Gastrocnemius medialis (tissue), 4 donors: ENCODE data around the gene ANKMY1. TPM values are rescaled to one million over a fixed set of nuclear protein-coding genes. Genes with fewer than 3 reads are reported as not detected.

Source experiments
- ATAC-seq, 2 donors: fragments of 150-250 bp; one replicate each; pipeline ENCODE4 v1.9.1; 2016
- DNase-seq, 2 donors: peaks; one replicate each; pipeline ENCODE4 v3.0.0-alpha.2; 2019
- H3K27ac ChIP-seq, 4 donors: fragments of 200-600 bp; sonication (generic); 1 replicate in 1 of 4; 2 replicates in 3 of 4; pipeline ENCODE4 v1.5.1; 2016 to 2018; ENCODE audit warnings: mild to moderate bottlenecking in 2 of 4, moderate library complexity in 1 of 4
- H3K27me3 ChIP-seq, 3 donors: fragments of 200-600 bp; sonication (generic) in 2 of 3; 1 replicate in 1 of 3; 2 replicates in 2 of 3; pipeline versions ENCODE4 v1.5.1 to v1.6.0; 2016 to 2019; ENCODE audit warnings: mild to moderate bottlenecking in 1 of 3, moderate library complexity in 1 of 3
- H3K36me3 ChIP-seq, 2 donors: fragments of 200-600 bp; sonication (generic) in 1 of 2; one replicate each; pipeline ENCODE4 v1.5.1; 2017 to 2018
- H3K4me1 ChIP-seq, 2 donors: fragments of 200-600 bp; sonication (generic) in 1 of 2; one replicate each; pipeline ENCODE4 v1.5.1; 2016 to 2017; ENCODE audit warnings: mild to moderate bottlenecking in 2 of 2
- H3K4me3 ChIP-seq, 4 donors: fragments of 200-600 bp; sonication (generic) in 3 of 4; 1 replicate in 1 of 4; 2 replicates in 3 of 4; pipeline ENCODE4 v1.5.1; 2016 to 2019; ENCODE audit warnings: mild to moderate bottlenecking in 2 of 4
- H3K9me3 ChIP-seq, 3 donors: fragments of 200-600 bp; sonication (generic) in 2 of 3; 1 replicate in 1 of 3; 2 replicates in 2 of 3; pipeline ENCODE4 v1.5.1; 2016 to 2019
- POLR2A ChIP-seq, 2 donors: fragments of 450-650 bp; IDR thresholded peaks; one replicate each; pipeline ENCODE4 v1.6.1; 2017; ENCODE audit warnings: antibody characterized with exemption in 2 of 2, mild to moderate bottlenecking in 2 of 2, moderate library complexity in 2 of 2
- in situ Hi-C, 4 donors: fragments of 200-750 bp; cut with MboI; loops; one replicate each; pipeline versions ENCODE4 v1.15.0 to v1.8.0; 2017; ENCODE audit warnings: low sequenced_read_pairs in 4 of 4
- intact Hi-C: fragments of 100-400 bp; cut with DNase I; formaldehyde crosslinking; loops from one replicate; pipeline ENCODE4 v1.15.1; 2023; ENCODE audit warnings: low total_unique reads
- total RNA-seq, 4 donors: library from RNA; depleted of rRNA; stranded (reverse); fragments of >200 nt; gene quantifications; one replicate each; pipeline versions ENCODE4 v1.1.0 to v1.2.3, GENCODE V29; 2016
- TF ChIP-seq, protein P1 (sequence below), 5 experiments: fragments of 450-650 bp in 3 of 5; fragments of 200-600 bp in 2 of 5; sonication (generic) in 2 of 5; IDR thresholded peaks in 4 of 5; conservative IDR thresholded peaks in 1 of 5; 1 replicate in 4 of 5; 2 replicates in 1 of 5; pipeline ENCODE4 v1.5.1; 2016 to 2019; ENCODE audit warnings: antibody characterized with exemption in 5 of 5, mild to moderate bottlenecking in 3 of 5, moderate library complexity in 3 of 5

Gene ANKMY1
- total RNA-seq, 4 donors from 2014 or later = 3.3 to 9.0 (median 5.6) TPM

DNA sequence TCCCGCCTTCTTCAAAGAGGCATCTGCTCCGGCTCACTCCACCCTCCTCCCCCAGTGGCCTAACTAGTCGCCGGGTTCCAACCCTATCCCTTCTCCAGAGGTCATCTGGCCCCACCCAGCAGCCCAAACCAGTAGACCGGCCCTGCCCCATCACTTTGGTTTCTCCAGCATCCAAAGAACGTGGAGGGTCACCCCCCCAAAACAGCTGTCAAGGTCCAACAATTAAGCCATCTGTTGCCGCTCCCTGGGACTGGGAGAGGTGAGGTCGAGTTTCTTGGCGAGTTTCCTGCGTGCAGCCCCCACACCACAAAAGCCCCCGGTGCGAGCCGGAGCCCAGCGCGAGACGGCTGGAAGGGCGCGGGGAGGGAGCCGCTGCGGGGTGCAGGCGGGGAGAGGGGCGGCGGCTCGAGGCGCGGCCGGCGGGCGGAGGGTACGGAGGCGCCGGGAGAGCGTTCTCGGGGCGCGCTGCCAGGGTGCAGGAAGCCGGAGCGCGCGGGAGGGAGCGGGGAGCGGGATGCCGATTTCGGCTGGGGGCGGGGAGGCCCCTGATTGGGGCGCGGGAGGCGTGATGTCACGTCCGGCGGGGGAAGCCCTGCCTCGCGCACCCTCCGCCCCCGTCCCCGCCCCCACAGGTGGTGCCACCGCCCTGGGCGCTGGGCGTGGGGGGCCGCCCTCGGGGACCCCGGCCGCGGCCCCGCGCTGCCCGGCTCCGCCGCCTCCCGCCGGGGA, 122.9 kb downstream of the ANKMY1 start:
- DNase-seq (peak; percentile 91), ATAC-seq (peak; percentile 52 to 64)
- Histone ChIP-seq H3K9me3 (no peaks in the 10 kb centered on the region), H3K27me3 (no peaks in the 10 kb centered on the region), H3K4me3 (peak overlapping the region; percentile 46 to 77 (median 59)), H3K36me3 (no peaks in the 10 kb centered on the region), H3K4me1 (peaks cover 35 to 39% of the 10 kb centered on the region in 2 donors), H3K27ac (peak overlapping the region; percentile 84 to 97 (median 93))
- in situ Hi-C loops = loop anchor here in 3 of 4 donors (5.0 to 25.0 kb wide), 3 partner anchors 198 to 208 kb away; no protein-coding TSS in a partner anchor
- intact Hi-C loops = loop anchor here (2.0 to 10.0 kb wide), 5 partner anchors 48 to 300 kb away; partner anchors contain the start of gene COPS9
- TF ChIP-seq, protein P1, sequence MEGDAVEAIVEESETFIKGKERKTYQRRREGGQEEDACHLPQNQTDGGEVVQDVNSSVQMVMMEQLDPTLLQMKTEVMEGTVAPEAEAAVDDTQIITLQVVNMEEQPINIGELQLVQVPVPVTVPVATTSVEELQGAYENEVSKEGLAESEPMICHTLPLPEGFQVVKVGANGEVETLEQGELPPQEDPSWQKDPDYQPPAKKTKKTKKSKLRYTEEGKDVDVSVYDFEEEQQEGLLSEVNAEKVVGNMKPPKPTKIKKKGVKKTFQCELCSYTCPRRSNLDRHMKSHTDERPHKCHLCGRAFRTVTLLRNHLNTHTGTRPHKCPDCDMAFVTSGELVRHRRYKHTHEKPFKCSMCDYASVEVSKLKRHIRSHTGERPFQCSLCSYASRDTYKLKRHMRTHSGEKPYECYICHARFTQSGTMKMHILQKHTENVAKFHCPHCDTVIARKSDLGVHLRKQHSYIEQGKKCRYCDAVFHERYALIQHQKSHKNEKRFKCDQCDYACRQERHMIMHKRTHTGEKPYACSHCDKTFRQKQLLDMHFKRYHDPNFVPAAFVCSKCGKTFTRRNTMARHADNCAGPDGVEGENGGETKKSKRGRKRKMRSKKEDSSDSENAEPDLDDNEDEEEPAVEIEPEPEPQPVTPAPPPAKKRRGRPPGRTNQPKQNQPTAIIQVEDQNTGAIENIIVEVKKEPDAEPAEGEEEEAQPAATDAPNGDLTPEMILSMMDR (IDR thresholded peaks at IDR 0.05 in 4 of 5, conservative IDR thresholded peaks at IDR 0.05 in 1 of 5) = no peak
- no peak for TF ChIP-seq POLR2A (IDR thresholded peaks at IDR 0.05)

DNA sequence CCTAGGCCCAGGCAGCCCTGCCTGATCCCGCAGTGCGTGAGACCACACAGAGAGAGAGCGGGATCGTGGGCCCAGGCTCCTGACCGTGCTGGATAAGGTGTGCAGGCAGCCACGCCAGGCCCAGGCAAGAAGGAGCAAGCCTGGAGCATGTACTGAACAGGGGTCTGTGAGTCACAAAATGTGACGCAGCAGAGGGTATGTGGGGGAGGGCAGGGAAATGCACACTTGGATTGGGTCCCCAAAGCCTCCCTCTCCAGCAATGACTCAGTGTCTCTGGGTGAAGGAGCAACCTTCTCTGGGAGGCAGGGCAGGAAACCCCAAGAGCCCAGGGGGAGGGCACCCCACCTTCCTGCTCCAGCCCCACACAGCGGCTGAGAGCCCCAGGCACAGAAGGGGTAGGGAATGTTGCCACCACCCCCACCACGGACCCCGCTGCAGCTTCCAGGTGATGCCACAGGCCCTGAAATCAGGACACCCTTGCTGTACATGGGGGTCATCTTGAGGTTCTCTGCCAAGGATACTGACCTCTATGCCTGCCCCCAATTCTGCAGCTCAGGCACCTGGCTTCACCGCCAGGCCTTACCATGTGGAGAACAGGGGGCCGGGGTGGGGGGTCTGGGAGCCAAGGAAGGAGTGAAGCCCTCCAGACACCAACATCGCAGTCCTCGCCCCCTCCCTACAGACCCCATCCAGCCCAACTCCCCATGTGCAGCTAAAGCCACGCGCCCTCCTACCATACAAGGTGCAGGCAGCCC, 123.6 kb downstream of the ANKMY1 start:
- in situ Hi-C loops = loop anchor here in 1 of 4 donors (25.0 kb wide), 1 partner anchor 197 kb away; no protein-coding TSS in a partner anchor
- Histone ChIP-seq H3K4me1 (peaks cover 31 to 33% of the 10 kb centered on the region in 2 donors), H3K9me3 (no peaks in the 10 kb centered on the region), H3K36me3 (no peaks in the 10 kb centered on the region), H3K27ac (peak overlapping the region; percentile 84 to 97 (median 93)), H3K27me3 (no peaks in the 10 kb centered on the region), H3K4me3 (peak overlapping the region in 2 of 4 donors; percentile 62 to 77)
- ATAC-seq (no peak), DNase-seq (peak in 1 of 2 donors; percentile 22)
- intact Hi-C loops = loop anchor here (2.0 to 10.0 kb wide), 2 partner anchors 85 to 299 kb away; partner anchors contain the start of gene COPS9
- TF ChIP-seq, protein P1 (IDR thresholded peaks at IDR 0.05 in 4 of 5, conservative IDR thresholded peaks at IDR 0.05 in 1 of 5) = no peak
- no peak for TF ChIP-seq POLR2A (IDR thresholded peaks at IDR 0.05)

DNA sequence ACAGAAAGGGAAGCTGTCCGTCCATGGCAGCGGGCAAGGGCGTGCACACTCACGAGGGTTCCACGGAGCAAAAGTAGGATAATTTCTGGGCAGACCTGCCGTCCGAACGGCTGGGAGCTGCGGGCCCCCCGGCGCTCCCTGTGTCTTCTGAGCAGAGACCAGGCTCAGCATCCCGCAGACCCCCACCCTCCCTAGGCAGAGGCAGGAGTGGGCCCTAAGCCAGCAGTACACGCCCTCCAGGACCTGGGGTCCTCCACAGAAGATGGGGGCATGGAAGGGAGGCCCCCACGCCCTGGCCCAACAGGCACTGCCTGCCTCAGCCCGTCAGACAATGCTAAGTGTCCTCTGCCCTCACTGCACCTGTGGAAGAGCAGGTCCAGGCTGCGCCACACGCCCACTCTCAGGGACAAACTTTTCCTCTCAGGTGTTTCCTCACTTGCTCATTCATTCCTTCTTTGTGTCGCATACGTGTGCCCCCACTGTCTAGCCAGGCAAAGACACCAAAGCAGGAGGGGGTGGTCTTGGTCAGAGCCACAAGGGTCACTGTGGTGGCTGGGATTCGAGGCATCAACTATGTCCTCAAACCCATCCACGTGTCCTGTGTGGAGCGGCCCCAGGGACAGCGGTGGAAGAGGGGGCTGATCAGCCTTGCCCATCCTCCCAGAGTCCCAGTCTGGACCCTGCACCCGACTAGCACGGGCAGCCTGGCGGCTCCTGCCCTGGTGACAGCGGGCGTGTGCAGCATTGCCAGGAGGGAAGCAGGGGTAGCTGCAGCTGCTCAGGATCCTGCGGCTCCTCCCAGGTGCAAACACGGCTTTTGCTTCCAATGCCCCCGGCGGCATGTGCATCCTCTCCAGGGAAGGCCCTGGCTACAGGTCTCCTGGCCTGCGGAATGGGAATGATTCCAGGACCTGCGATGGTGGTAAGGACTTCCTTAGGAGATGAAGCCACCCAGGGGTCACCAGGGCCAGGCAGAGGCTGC, 124.7 kb downstream of the ANKMY1 start:
- TF ChIP-seq POLR2A (IDR thresholded peaks at IDR 0.05) = no peak
- TF ChIP-seq, protein P1 (IDR thresholded peaks at IDR 0.05 in 4 of 5, conservative IDR thresholded peaks at IDR 0.05 in 1 of 5) = no peak
- in situ Hi-C loops = loop anchor here in 1 of 4 donors (25.0 kb wide), 1 partner anchor 196 kb away; no protein-coding TSS in a partner anchor
- H3K27ac ChIP-seq = no peak overlapping the region
- intact Hi-C loops = loop anchor here (10.0 kb wide), 1 partner anchor 298 kb away; the partner anchor contains the start of gene COPS9
- H3K27me3 ChIP-seq = no peaks in the 10 kb centered on the region
- H3K36me3 ChIP-seq = no peaks in the 10 kb centered on the region
- ATAC-seq = no peak
- peaks cover 22 to 23% of the 10 kb centered on the region in 2 donors for H3K4me1 ChIP-seq
- peak in 1 of 2 donors; percentile 12 for DNase-seq
- H3K9me3 ChIP-seq = no peaks in the 10 kb centered on the region
- H3K4me3 ChIP-seq = no peak overlapping the region

DNA sequence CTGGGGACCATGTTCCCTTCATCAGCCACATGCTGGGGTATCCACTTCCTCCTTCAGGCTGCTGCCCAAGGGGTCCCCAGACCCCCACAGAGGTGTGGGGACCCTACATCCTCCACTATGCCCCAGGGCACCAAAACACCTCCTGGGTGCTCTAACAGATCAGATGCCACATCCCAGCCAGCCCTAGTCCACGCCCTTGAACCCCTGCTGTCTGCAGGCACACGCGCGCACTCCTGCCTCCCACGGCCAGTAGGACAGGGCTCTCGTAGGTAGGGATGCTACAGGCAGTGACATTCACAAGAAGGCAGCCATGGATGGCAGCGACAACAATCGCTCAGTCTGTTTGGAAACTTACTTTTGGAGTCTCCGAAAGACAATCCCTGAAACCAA, 125.4 kb downstream of the ANKMY1 start:
- Histone ChIP-seq H3K9me3 (no peaks in the 10 kb centered on the region), H3K4me1 (peaks cover 16% of the 10 kb centered on the region in 2 donors), H3K27me3 (no peaks in the 10 kb centered on the region), H3K4me3 (no peak overlapping the region), H3K36me3 (no peaks in the 10 kb centered on the region), H3K27ac (no peak overlapping the region)
- TF ChIP-seq, protein P1 (IDR thresholded peaks at IDR 0.05 in 4 of 5, conservative IDR thresholded peaks at IDR 0.05 in 1 of 5) = no peak
- TF ChIP-seq POLR2A (IDR thresholded peaks at IDR 0.05) = no peak
- DNase-seq = peak in 1 of 2 donors; percentile 8
- in situ Hi-C loops (loop anchor here in 1 of 4 donors (25.0 kb wide), 1 partner anchor 195 kb away; no protein-coding TSS in a partner anchor), intact Hi-C loops (loop anchor here (10.0 kb wide), 1 partner anchor 298 kb away; the partner anchor contains the start of gene COPS9)
- ATAC-seq = no peak
